IMR-90 (cell line): ENCODE data around the gene IL2RA. TPM values are rescaled to one million over a fixed set of nuclear protein-coding genes. Genes with fewer than 3 reads are reported as not detected.

Experiments
- ATAC-seq: fragments of 200-7000 bp; cut with Tn5 transposase; 2 replicates; pipeline ENCODE4 v1.9.1; 2020; ENCODE audit warnings: low read depth, mild to moderate bottlenecking, moderate library complexity
- BruUV-seq: library from RNA; stranded (reverse); fragments of 400-500 nt; replicated peaks from 2 replicates; lab custom pipeline; 2021; lab: Mats Ljungman, UMichigan
- CTCF ChIA-PET: fragments of 300-600 bp; formaldehyde crosslinking; extraction: SDS; loops from one replicate; lab custom pipeline; 2021; ENCODE audit warnings: antibody characterized with exemption; lab: Yijun Ruan, JAX
- POLR2A ChIA-PET: fragments of 300-600 bp; sonication (Branson Sonifier 250); formaldehyde crosslinking; loops from one replicate; lab custom pipeline; 2022; ENCODE audit warnings: antibody characterized with exemption; ENCODE audit not compliant: unreplicated experiment; lab: Charles Lee
- DNase-seq: peaks from one replicate; pipeline ENCODE4 v3.0.0; 2013
- H2AFZ ChIP-seq: replicated peaks from 2 replicates; pipeline ENCODE3; 2013; ENCODE audit warnings: low read length, mild to moderate bottlenecking; ENCODE audit not compliant: poor library complexity
- H2AK5ac ChIP-seq: 2 replicates; pipeline ENCODE4 v1.6.1; 2013; ENCODE audit warnings: low read depth, low read length, inconsistent platforms
- H2AK9ac ChIP-seq: replicated peaks from 2 replicates; pipeline ENCODE3; 2013; ENCODE audit warnings: mild to moderate bottlenecking, low read depth, low read length, moderate library complexity; ENCODE audit not compliant: poor library complexity
- H2BK120ac ChIP-seq: 2 replicates; pipeline ENCODE4 v1.6.1; 2013; ENCODE audit warnings: low read depth, low read length, inconsistent platforms
- H2BK15ac ChIP-seq: 3 replicates; pipeline ENCODE4 v1.6.1; 2013; ENCODE audit warnings: low read depth, low read length, inconsistent platforms
- H2BK20ac ChIP-seq: 2 replicates; pipeline ENCODE4 v1.6.1; 2013; ENCODE audit warnings: low read depth, mild to moderate bottlenecking, inconsistent platforms, low read length, moderate library complexity
- H2BK5ac ChIP-seq: 2 replicates; pipeline ENCODE4 v1.6.1; 2013; ENCODE audit warnings: mild to moderate bottlenecking, low read depth, low read length, inconsistent platforms; ENCODE audit not compliant: poor library complexity, severe bottlenecking
- H3K14ac ChIP-seq: replicated peaks from 2 replicates; pipeline ENCODE4 v1.6.1; 2013; ENCODE audit warnings: low read depth, low read length, inconsistent platforms
- H3K18ac ChIP-seq: 2 replicates; pipeline ENCODE4 v1.6.1; 2013; ENCODE audit warnings: low read depth, low read length, control low read depth
- H3K23ac ChIP-seq: 2 replicates; pipeline ENCODE4 v1.6.1; 2013; ENCODE audit warnings: low read depth, low read length, inconsistent platforms
- H3K27ac ChIP-seq: 2 replicates; pipeline ENCODE4 v1.5.1; 2013; ENCODE audit warnings: mild to moderate bottlenecking, control low read depth, low read length; ENCODE audit not compliant: insufficient read depth
- H3K27me3 ChIP-seq: 2 replicates; pipeline ENCODE4 v1.6.1; 2013; ENCODE audit warnings: low read length; ENCODE audit not compliant: control insufficient read depth, insufficient read depth
- H3K36me3 ChIP-seq: 2 replicates; pipeline ENCODE4 v1.6.1; 2013; ENCODE audit warnings: low read length, mixed read lengths; ENCODE audit not compliant: control insufficient read depth, insufficient read depth
- H3K4ac ChIP-seq: 2 replicates; pipeline ENCODE4 v1.6.1; 2013; ENCODE audit warnings: low read depth, low read length, inconsistent platforms
- H3K4me1 ChIP-seq: 2 replicates; pipeline ENCODE4 v1.6.1; 2013; ENCODE audit warnings: low read length, mixed read lengths; ENCODE audit not compliant: control insufficient read depth, insufficient read depth
- H3K4me2 ChIP-seq: 2 replicates; pipeline ENCODE4 v1.6.1; 2013; ENCODE audit warnings: low read depth, mild to moderate bottlenecking, control low read depth, low read length, moderate library complexity
- H3K4me3 ChIP-seq: 2 replicates; pipeline ENCODE4 v1.5.1; 2013; ENCODE audit warnings: low read depth, mild to moderate bottlenecking, control low read depth, low read length, moderate library complexity; ENCODE audit not compliant: insufficient read depth
- H3K56ac ChIP-seq: 2 replicates; pipeline ENCODE4 v1.6.1; 2013; ENCODE audit warnings: low read length, inconsistent platforms; ENCODE audit not compliant: insufficient read depth; ENCODE audit errors: extremely low read depth
- H3K79me1 ChIP-seq, 2 experiments: 2 replicates each; pipeline ENCODE4 v1.6.1; 2013; ENCODE audit warnings: low read length in 2 of 2, inconsistent platforms in 1 of 2, low read depth in 1 of 2
- H3K9ac ChIP-seq: 2 replicates; pipeline ENCODE4 v1.6.1; 2013; ENCODE audit warnings: low read depth, low read length, control low read depth
- H3K9me1 ChIP-seq: 2 replicates; pipeline ENCODE4 v1.6.1; 2013; ENCODE audit warnings: low read length, inconsistent platforms; ENCODE audit not compliant: insufficient read depth
- H3K9me3 ChIP-seq: 2 replicates; pipeline ENCODE4 v1.6.1; 2013; ENCODE audit warnings: low read length; ENCODE audit not compliant: control insufficient read depth, insufficient read depth
- H4K20me1 ChIP-seq: 2 replicates; pipeline ENCODE4 v1.6.1; 2013; ENCODE audit warnings: low read length, inconsistent platforms; ENCODE audit not compliant: insufficient read depth
- H4K5ac ChIP-seq: 2 replicates; pipeline ENCODE4 v1.6.1; 2013; ENCODE audit warnings: mild to moderate bottlenecking, low read depth, low read length, control low read depth
- H4K8ac ChIP-seq, 2 experiments: 2 replicates each; pipeline ENCODE4 v1.6.1; 2013; ENCODE audit warnings: low read depth in 2 of 2, low read length in 2 of 2, control low read depth in 1 of 2, inconsistent platforms in 1 of 2
- H4K91ac ChIP-seq: 2 replicates; pipeline ENCODE4 v1.6.1; 2013; ENCODE audit warnings: low read depth, low read length, inconsistent platforms; ENCODE audit not compliant: insufficient read depth
- BHLHE40 ChIP-seq: fragments of 150-350 bp; IDR thresholded peaks from 2 replicates; pipeline ENCODE4 v1.6.1; 2016; ENCODE audit warnings: mild to moderate bottlenecking, low read depth, low read length
- CEBPB ChIP-seq: IDR thresholded peaks from 2 replicates; pipeline ENCODE4 v1.6.1; 2012; ENCODE audit warnings: low read depth, low read length, improper control_type of control experiment
- ELK1 ChIP-seq: fragments of 150-350 bp; IDR thresholded peaks from 2 replicates; pipeline ENCODE4 v1.6.1; 2016; ENCODE audit warnings: low read depth, mild to moderate bottlenecking, low read length, moderate library complexity, borderline replicate concordance
- FOS ChIP-seq: fragments of 150-350 bp; IDR thresholded peaks from 2 replicates; pipeline ENCODE4 v1.6.1; 2016; ENCODE audit warnings: low read depth, low read length
- MAFK ChIP-seq: IDR thresholded peaks from 2 replicates; pipeline ENCODE4 v1.6.1; 2012; ENCODE audit warnings: low read depth, low read length, improper control_type of control experiment
- MAZ ChIP-seq: IDR thresholded peaks from 2 replicates; pipeline ENCODE4 v1.6.1; 2012; ENCODE audit warnings: low read depth, mild to moderate bottlenecking, low read length, improper control_type of control experiment, moderate library complexity, borderline replicate concordance
- MXI1 ChIP-seq: IDR thresholded peaks from 2 replicates; pipeline ENCODE4 v1.6.1; 2012; ENCODE audit warnings: low read depth, mild to moderate bottlenecking, low read length, moderate library complexity, borderline replicate concordance
- NFE2L2 ChIP-seq: fragments of 150-350 bp; IDR thresholded peaks from 2 replicates; pipeline ENCODE4 v1.6.1; 2016; ENCODE audit warnings: low read depth, mild to moderate bottlenecking, low read length
- POLR2A ChIP-seq: IDR thresholded peaks from 2 replicates; pipeline ENCODE4 v1.6.1; 2012; ENCODE audit warnings: mild to moderate bottlenecking, low read depth, low read length
- RAD21 ChIP-seq: IDR thresholded peaks from 2 replicates; pipeline ENCODE4 v1.6.1; 2012; ENCODE audit warnings: low read length, improper control_type of control experiment
- RCOR1 ChIP-seq: IDR thresholded peaks from 2 replicates; pipeline ENCODE4 v1.6.1; 2012; ENCODE audit warnings: mild to moderate bottlenecking, low read length, improper control_type of control experiment; ENCODE audit not compliant: insufficient replicate concordance
- RFX5 ChIP-seq: IDR thresholded peaks from 2 replicates; pipeline ENCODE4 v1.8.0; 2012; ENCODE audit warnings: low read depth, mild to moderate bottlenecking, low read length, moderate library complexity
- USF2 ChIP-seq: fragments of 150-350 bp; IDR thresholded peaks from 2 replicates; pipeline ENCODE4 v1.6.1; 2017; ENCODE audit warnings: mild to moderate bottlenecking, antibody characterized with exemption, low read length, low read depth
- WGBS, 2 experiments: methylation state at CpG; one replicate each; pipeline versions ENCODE4 v1.1.5 to v1.1.7; 2013; ENCODE audit warnings: missing lambda C conversion rate in 2 of 2; ENCODE audit not compliant: insufficient read length in 1 of 2; ENCODE audit errors: extremely low coverage in 2 of 2; 5-methylcytosine and 5-hydroxymethylcytosine counted together
- dilution Hi-C: fragments of 300-500 bp; cut with HindIII; formaldehyde crosslinking; loops from one replicate; pipeline ENCODE4 v1.14.3; 2018; ENCODE audit warnings: low sequenced_read_pairs; ENCODE audit not compliant: unreplicated experiment
- in situ Hi-C: fragments of 300-500 bp; cut with MboI; formaldehyde crosslinking; loops from 3 replicates; pipeline ENCODE4 v1.14.3; 2019; ENCODE audit warnings: low sequenced_read_pairs, inconsistent platforms, mixed read lengths
- intact Hi-C: fragments of 100-400 bp; cut with micrococcal nuclease; formaldehyde crosslinking; loops from 2 replicates; pipeline ENCODE4 v1.10.0; 2022
- polyA plus RNA-seq, 3 experiments: library from polyadenylated mRNA; depleted of rRNA; stranded (reverse); fragments of >200 nt; gene quantifications; 2 replicates each; pipeline ENCODE4 v1.2.3, GENCODE V29; 2012; ENCODE audit warnings: low replicate concordance in 1 of 3
- total RNA-seq: library from RNA; depleted of rRNA; stranded (reverse); fragments of >200 nt; gene quantifications from 2 replicates; pipeline ENCODE4 v1.2.3, GENCODE V29; 2012
- TF ChIP-seq, protein P1 (sequence below): conservative IDR thresholded peaks from 2 replicates; pipeline ENCODE4 v1.5.1; 2012; ENCODE audit warnings: mild to moderate bottlenecking, low read depth, low read length, improper control_type of control experiment

Gene IL2RA
- total and polyA plus RNA-seq, 2 of the 4 experiments (the other 2 are of a cell fraction), result not detected

DNA sequence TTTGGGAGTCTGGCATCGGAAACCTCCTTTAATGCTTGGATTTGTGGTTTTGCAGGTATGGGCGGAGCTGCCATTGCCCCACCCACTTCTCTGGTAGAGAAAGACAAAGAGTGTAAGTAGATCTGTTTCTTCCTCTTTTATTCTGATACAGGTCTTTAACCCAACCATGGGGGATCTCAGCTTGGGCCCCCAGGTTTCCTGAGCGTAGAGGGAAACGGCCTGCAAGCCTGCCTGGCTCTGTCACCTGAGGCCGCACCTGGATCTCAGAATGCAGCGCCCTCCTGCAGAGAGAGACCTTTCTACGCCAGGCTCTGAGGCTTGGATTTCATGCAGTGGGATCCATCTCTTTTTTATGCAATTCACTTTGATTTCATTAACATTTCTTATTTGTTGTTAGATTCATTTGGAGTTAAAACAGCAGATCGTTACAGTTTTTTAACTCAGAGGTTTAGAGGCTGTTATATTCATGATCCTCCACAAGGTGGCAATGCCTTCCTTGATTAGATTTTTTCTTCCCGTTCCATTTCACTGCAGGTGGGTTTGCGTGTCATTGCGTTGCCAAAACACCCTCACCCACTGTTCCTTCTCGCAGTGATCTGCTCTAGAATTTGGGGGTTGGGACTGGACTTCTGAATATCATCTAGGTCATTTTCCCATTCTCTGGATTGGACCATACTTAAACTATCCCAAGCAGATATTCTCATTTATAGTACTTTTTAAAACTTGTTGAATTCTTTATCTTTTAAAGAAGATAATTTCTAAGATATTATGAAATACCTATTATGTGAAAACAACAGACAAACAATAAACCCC, 46.7 kb upstream of the IL2RA start:
- Histone ChIP-seq H3K4me1 (peaks cover 4% of the 10 kb centered on the region), H3K4me2 (no peak overlapping the region), H3K18ac (no peak overlapping the region), H3K9ac (no peak overlapping the region), H2BK15ac (no peak overlapping the region), H4K5ac (no peak overlapping the region), H2AK5ac (no peak overlapping the region), H3K56ac (no peak overlapping the region), H4K20me1 (peaks cover 8% of the 10 kb centered on the region; the same call in 1 of the 2 replicates), H3K79me1 (peaks cover 24 to 47% of the 10 kb centered on the region in 2 experiments), H2BK5ac (no peak overlapping the region), H4K91ac (no peak overlapping the region), H4K8ac (no peak overlapping the region), H3K23ac (no peak overlapping the region), H3K4ac (no peak overlapping the region), H3K14ac (no peak overlapping the region), H2BK120ac (no peak overlapping the region), H2BK20ac (no peak overlapping the region), H3K4me3 (no peak overlapping the region), H3K9me3 (no peaks in the 10 kb centered on the region), H3K27me3 (no peaks in the 10 kb centered on the region), H2AK9ac (no peak overlapping the region), H3K9me1 (peaks cover 4% of the 10 kb centered on the region; the same call in 1 of the 2 replicates), H3K36me3 (peaks cover 40% of the 10 kb centered on the region), H2AFZ (no peak overlapping the region), H3K27ac (no peak overlapping the region)
- ChIA-PET POLR2A (no interaction called here), CTCF (interaction anchor here (0.6 to 1.1 kb wide), 2 partner anchors 15 to 293 kb away, joined by 3 to 4 read pairs; no protein-coding TSS in a partner anchor)
- in situ Hi-C loops, result no loop called here
- DNase-seq, result peak; percentile 61
- ATAC-seq, result peak; percentile 53
- WGBS, 2 experiments, result no CpG with 5 or more reads among the region's 12 CpGs
- dilution Hi-C loops, result no loop called here
- intact Hi-C loops, result loop anchor here (1.0 kb wide), 3 partner anchors 42 to 292 kb away; partner anchors contain the start of gene PFKFB3
- BruUV-seq, result no TSS peak
- TF ChIP-seq POLR2A (no peak), RCOR1 (no peak), MAFK (no peak), RAD21 (peak; percentile 86), ELK1 (no peak), RFX5 (no peak), FOS (no peak), USF2 (no peak), MXI1 (no peak), CEBPB (no peak), BHLHE40 (no peak), MAZ (no peak), NFE2L2 (no peak)
- TF ChIP-seq, protein P1, sequence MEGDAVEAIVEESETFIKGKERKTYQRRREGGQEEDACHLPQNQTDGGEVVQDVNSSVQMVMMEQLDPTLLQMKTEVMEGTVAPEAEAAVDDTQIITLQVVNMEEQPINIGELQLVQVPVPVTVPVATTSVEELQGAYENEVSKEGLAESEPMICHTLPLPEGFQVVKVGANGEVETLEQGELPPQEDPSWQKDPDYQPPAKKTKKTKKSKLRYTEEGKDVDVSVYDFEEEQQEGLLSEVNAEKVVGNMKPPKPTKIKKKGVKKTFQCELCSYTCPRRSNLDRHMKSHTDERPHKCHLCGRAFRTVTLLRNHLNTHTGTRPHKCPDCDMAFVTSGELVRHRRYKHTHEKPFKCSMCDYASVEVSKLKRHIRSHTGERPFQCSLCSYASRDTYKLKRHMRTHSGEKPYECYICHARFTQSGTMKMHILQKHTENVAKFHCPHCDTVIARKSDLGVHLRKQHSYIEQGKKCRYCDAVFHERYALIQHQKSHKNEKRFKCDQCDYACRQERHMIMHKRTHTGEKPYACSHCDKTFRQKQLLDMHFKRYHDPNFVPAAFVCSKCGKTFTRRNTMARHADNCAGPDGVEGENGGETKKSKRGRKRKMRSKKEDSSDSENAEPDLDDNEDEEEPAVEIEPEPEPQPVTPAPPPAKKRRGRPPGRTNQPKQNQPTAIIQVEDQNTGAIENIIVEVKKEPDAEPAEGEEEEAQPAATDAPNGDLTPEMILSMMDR, result peak; percentile 79
